GM21447 (cell line): ENCODE data around the gene FDX1.

Experiments used
- ATAC-seq: cut with Tn5 transposase; IDR thresholded peaks from one replicate; pipeline ENCODE4 v1.9.1; 2021; ENCODE audit not compliant: unreplicated experiment

Gene FDX1

GRCh38 chr11:110431051-110431672 lies 1.4 kb downstream of the FDX1 start:
- peak; percentile 23 for ATAC-seq

- no peak for ATAC-seq
These were observed 1.9 kb downstream of the FDX1 start for GRCh38 chr11:110431674-110432073.

DNA sequence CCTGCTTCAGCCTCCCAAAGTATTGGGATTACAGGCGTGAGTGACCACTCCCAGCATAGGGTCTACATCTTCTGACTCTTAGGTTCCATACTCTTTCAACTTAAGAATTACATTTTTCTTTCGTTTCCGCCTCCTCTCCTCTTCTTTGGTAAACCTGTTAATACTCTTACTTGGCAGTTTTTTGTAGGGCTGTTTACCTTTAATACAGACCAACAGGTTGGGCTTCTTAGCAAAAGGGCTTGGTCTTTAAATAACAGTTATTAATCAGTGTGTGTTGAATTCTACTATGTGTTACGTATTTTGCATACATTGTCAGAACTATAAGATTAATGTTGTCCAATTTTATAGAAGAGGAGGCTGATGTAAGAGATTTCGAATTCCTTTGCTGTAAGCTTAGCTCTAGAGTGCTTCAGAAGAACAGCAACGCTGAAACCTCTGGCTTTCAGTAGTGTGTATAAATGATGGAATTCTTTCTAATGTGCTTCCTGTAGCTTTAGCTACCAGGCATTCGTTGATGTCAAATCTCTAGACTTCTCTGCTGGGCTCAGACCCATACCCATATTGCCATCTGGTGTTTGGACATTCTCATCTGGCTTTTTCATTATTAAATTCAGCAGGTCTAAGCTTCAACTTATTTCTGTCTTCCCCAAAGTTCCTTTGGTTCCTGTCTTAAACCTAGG lies 3.1 kb downstream of the FDX1 start:
- ATAC-seq = no peak

DNA sequence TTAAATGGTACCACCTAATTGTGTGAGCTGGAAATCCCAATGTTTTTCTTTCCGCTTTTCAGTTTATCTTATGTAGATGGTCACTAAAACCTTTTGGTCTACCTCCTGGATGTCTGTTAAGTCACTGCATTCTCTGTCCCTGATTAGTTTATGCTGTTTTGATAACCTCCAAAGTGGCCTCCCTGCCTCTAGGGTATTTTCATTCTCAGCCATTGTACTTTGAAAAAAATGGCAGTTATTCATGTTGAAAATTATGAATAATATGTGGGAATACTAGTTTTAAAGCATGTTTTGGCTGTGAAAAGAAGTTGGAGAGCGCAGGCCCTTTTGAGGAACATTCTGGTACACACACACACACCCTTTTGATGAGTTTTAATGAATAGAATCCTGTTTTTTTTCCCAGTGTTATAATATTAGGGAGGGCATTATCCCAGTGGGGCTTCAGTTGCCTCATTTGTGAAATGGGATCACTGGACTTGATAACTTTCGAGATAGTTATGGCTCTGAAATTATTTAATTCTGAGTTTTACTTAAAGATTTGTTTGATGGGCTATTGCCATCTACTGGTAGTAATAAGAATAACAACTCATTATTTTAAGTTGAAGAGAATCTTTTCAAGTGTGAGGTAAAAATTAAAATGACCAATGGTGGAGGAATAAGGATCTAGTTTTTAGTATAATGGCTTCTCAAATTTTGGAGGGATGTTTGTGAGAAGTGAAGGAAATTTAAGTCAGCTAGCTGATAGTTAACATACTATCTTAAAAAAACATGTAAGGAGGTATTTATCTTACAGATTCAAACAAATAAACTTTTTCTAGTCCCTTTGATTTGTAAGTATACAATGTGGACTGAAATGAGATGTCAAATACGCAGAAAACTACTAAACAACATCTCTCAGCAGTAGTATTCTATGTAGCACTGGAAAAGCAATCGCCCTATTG lies 3.9 kb downstream of the FDX1 start:
- no peak for ATAC-seq

DNA sequence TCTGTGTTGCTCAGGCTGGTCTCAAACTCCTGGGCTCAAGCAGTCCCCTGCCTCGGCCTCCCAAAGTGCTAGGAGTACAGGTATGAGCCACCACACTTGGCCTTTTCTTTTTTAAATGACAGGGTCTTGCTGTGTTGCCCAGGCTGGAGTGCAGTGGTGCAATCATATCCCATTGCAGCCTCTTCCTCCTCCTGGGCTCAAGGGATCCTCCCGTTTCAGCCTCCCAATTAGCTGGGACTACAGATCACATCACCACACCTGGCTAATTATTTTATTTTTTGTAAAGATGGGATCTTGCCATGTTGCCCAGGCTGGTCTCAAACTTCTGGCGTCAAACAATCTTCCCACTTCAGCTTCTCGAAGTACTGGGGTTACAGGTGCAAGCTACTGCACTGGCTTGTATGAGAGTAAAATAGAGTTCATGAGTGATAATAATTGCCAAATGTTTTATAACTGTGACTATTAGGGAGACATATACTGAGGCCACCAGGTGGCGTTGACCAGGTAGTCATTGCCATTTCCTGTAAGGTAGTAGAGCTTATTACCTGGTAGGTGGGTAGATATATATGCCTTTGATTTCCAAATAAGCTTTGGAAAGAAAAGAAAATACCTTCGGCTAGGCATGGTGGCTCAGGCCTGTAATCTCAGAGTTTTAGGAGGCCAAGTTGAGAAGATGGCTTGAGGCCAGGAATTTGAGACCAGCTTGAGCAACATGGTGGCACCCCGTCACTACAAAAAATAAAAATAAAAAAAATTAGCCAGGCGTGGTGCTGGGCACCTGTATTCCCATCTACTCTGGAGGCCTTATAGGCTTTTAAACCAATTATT lies 5.4 kb downstream of the FDX1 start:
- ATAC-seq = peak; percentile 18

DNA sequence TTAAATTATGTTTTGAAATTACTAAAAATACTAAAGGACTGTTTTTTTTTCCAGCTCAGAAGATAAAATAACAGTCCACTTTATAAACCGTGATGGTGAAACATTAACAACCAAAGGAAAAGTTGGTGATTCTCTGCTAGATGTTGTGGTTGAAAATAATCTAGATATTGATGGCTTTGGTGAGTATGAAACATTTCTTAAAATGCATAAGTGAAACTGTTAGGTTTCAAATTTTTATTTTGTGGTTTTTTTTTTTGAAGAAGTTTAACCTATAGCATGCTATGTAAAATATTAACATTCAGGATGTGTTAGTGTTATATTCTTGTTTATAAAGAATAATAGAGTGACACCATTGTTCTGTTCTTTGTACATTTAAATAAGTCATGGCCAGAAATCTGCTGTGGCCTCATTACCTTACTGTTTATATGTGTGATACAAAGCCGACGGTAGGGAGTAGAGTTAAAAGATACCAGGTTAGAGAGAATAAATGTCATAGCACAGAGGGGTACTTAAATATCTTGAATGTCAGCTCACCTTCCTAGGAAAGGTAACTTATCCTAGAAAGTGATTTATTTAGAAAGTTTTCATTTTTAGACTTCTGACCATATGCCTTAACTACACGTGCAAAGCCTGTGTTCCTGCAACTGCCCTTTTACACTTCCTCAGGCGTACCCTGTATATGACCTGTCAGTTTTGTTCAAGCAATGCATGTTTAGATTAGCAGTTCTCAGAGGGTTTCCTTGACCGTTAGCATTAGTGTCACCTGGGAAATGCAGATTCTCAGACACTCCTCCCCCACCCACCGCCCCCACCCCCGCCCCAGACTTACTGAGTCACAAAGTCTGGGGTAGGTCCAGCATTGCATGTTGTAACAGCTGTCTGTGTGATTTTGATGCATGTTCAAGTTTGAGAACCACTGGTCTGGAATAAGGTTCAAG lies 6.3 kb downstream of the FDX1 start:
- ATAC-seq = peak; percentile 46

DNA sequence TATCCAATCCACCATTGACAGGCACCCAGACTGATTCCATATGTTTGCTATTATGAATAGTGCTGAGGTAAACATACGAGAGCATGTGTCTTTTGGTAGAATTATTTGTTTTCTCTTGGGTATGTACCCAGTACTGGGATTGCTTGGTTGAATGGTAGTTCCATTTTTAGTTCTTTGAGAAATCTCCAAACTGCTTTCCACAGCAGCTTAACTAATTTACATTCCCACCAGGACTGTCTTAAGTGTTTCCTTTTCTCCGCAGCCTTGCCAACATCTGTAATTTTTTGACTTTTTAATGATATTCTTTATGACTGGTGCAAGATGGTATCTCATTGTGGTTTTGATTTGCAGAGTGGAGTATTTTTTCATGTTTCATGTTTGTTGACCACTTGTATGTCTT lies 8.3 kb downstream of the FDX1 start:
- no peak for ATAC-seq

DNA sequence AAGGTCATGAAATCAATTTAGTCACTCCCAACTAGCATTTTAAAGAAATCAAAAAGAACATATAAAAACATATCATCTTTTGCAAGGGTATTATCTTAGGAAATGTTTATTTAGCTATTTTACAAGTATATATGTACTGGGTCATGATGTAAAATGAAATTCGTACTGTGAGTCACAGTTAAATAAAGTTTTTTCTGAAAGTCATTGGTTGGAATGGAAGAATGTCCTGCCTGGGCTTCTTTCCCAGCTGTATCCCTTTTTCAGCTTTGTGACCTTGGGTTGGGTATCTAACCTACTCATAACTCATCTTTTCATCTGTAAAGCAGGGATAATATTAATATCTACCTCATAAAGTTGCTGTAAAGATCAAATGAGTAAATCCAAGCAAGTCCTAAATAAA lies 15.7 kb downstream of the FDX1 start:
- no peak for ATAC-seq

DNA sequence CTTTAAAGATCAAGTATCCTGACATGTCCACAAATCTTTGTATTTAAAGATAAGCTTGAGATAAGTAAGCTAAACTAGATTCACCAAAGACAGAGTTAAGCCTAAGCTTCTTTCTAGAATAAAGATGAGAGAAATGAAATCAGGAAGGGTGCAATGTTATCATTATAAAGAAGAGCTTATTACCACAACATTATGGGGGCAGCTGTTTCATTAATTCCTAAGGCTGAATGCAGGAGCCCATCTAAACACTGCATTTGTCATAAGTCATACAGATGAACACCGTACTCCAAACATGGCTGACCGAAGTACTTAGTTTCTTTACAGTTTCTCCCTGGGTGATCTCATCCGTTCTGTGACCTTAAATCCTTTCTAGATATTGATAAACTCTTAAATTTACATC lies 16.3 kb downstream of the FDX1 start:
- no peak for ATAC-seq

DNA sequence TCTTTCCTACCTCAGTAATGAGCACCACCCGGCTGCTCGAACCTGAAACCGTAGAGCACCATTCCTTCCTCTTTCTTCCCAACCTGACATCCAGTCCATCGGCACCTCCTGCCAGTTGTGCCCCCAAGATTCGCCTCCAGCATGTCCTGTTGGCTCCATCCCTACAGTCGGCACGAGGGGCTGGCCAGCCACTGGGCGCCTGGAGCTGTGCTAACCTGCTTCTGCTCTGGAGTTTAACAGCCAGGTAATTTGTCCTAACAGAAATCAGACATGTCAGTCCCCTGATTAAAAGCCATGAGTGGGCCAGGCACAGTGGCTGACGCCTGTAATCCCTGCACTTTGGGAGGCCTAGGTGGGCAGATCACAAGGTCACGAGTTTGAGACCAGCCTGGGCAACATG lies 16.8 kb downstream of the FDX1 start:
- no peak for ATAC-seq

DNA sequence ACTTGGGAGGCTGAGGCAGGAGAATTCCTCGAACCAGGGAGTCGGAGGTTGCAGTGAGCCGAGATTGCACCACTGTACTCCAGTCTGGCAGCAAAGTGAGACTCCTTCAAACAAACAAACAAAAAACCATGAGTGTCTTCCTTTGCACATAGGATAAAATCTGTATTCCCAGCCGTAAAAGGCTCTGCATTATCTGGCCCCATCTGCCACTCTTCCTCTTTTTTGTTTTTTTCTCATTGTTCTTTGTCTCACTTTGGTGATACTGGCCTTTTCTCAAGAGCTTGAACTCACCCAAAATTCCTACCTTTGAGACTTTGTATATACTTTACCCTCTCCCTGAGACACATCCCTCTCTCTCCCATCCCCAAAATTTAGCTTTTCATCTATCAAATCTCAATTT lies 17.6 kb downstream of the FDX1 start:
- no peak for ATAC-seq

- ATAC-seq = no peak
These were observed 18.4 kb downstream of the FDX1 start for GRCh38 chr11:110447897-110448745.

- ATAC-seq = no peak
These were observed 20.5 kb downstream of the FDX1 start for GRCh38 chr11:110450246-110450645.

GRCh38 chr11:110452720-110453119 lies 23.0 kb downstream of the FDX1 start:
- no peak for ATAC-seq

GRCh38 chr11:110453684-110454354 lies 24.1 kb downstream of the FDX1 start:
- ATAC-seq = peak; percentile 81

GRCh38 chr11:110454609-110455008 lies 24.9 kb downstream of the FDX1 start:
- peak; percentile 58 for ATAC-seq

DNA sequence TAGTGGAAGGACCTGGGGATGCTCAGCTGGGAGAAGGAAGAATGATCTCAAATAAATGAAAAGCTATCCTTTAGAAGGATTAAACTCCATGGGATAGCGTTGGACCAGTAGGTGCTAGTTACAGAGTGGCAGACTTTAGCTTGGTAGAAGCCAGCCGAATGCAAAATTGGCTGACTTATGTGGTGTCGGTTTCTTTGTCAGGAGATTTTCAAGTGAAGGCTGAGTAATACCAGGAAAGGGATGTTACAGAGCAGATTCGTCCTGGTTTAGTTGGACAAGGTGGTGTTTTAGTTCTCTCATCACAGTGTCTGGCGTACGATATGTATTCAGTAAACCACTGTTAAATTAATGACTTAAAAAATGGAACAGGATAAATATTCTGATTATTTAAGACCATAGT lies 26.0 kb downstream of the FDX1 start:
- ATAC-seq = peak; percentile 54

DNA sequence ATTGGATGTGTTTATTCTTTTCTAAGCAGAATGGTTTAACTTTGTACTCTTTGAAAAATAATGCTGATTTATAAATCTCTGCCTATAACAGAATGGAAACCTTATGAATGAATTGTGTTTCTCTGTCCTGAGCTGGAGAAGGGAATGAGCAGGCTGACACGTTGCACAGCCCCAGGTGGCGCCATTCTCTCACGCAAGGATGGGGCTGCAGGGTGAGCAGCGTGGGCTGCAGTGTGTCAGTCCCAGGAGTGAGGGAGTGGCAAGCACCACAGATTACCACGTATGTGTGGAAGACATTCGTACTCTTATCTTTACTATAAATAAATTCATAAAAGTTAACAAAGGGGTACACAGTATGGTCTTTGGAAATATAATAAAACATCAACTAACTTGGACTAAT lies 33.4 kb downstream of the FDX1 start:
- no peak for ATAC-seq
